SK-N-SH (cell line): ENCODE data around the gene SPRY4.

ENCODE experiments used
- CTCF ChIP-seq: fragments of 200-600 bp; sonication (generic); IDR thresholded peaks from 2 replicates; pipeline ENCODE4 v1.6.1; 2017; ENCODE audit warnings: antibody characterized with exemption, mild to moderate bottlenecking, moderate library complexity
- GATA2 ChIP-seq: sonication (generic); formaldehyde crosslinking; IDR thresholded peaks from 2 replicates; pipeline ENCODE4 v1.5.0; 2020; ENCODE audit warnings: mild to moderate bottlenecking, missing genetic modification reagents

DNA sequence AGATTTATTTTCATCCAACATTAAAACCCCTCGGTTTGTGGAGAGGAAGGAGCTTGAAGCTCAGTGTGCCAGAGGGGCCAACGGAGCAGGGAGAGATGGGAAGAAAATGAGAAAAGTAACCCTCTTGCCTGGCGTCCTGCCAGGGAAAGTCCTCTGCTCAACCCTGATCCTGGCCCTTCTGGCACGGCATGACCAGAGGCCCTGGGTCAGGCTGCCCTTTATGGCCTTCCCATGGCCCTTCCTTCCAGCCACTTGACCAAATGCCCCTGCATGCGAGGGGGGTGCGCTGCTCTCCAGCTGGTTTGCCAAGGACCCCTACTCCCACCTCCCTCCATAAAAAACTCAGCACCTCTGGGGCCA lies 43.8 kb downstream of the SPRY4 start:
- TF ChIP-seq CTCF, result no peak
- no peak for TF ChIP-seq GATA2
